GM12872 (cell line): ENCODE data around the gene TMEM164.

ENCODE experiments used
- TF ChIP-seq, protein P1 (sequence below): IDR thresholded peaks from 3 replicates; pipeline ENCODE4 v1.5.1; 2011; ENCODE audit warnings: low read depth, mild to moderate bottlenecking, low read length, moderate library complexity; ENCODE audit not compliant: insufficient read depth

The TMEM164 gene

DNA sequence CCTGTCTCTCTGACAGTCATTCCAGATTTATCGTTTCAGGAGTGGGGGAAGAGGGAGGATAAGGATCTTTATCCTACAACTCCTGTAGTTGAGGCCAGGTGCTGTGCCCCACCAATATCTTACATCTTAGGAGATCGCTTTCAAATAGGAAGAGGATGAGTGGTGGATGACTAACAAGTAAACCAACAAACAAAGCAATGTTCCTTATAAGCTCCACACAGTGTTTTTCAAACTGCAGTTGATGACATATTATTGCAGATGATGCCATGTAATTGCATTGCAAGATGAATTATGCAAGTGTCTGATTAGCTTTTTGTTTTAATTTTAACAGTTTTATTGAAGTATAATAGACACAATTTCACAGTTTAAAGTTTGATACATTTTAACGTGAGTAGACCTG, 35.8 kb upstream of the TMEM164 start:
- TF ChIP-seq, protein P1, sequence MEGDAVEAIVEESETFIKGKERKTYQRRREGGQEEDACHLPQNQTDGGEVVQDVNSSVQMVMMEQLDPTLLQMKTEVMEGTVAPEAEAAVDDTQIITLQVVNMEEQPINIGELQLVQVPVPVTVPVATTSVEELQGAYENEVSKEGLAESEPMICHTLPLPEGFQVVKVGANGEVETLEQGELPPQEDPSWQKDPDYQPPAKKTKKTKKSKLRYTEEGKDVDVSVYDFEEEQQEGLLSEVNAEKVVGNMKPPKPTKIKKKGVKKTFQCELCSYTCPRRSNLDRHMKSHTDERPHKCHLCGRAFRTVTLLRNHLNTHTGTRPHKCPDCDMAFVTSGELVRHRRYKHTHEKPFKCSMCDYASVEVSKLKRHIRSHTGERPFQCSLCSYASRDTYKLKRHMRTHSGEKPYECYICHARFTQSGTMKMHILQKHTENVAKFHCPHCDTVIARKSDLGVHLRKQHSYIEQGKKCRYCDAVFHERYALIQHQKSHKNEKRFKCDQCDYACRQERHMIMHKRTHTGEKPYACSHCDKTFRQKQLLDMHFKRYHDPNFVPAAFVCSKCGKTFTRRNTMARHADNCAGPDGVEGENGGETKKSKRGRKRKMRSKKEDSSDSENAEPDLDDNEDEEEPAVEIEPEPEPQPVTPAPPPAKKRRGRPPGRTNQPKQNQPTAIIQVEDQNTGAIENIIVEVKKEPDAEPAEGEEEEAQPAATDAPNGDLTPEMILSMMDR = no peak

DNA sequence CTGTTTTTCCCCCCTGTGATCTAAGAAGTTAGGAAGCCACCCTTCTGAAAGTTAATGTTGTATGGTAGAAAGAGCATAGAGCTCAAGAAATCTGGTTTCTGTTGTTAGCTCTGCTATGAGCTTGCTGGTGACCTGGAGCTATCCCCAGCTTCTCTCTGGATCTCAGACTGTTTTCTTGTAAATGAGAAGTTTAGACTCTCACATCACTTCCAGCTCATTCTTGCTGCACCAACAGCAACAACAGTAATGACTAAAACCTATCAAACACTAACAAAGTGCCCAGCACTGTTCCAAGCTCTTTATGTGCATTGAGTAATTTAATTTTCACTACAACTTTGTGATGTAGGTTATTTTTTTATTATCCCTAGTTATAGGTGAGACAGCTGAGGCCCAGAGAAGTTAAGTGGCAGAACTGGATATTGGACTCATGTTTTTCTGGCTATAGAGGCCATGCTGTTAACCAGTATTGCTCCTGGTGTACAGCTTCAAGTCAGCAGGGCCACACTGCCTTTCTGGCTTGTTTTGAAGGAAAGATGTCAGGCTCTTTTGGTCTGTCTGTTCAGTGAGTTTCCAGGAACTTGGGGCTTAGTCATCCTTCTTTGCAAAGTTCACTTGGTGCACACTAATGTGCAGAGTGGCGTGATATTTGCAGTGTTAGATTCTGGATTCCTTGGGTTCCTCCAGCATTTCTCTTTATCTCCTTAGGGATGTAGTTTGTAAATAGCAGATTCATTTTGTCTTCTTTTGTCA, 27.8 kb upstream of the TMEM164 start:
- TF ChIP-seq, protein P1 = no peak

GRCh38 chrX:109987884-109988283, 15.0 kb upstream of the TMEM164 start:
- TF ChIP-seq, protein P1 = no peak

- TF ChIP-seq, protein P1 = no peak
Observed at GRCh38 chrX:109990582-109991276, 12.2 kb upstream of the TMEM164 start.

GRCh38 chrX:109992203-109992602, 10.7 kb upstream of the TMEM164 start:
- TF ChIP-seq, protein P1 = no peak

DNA sequence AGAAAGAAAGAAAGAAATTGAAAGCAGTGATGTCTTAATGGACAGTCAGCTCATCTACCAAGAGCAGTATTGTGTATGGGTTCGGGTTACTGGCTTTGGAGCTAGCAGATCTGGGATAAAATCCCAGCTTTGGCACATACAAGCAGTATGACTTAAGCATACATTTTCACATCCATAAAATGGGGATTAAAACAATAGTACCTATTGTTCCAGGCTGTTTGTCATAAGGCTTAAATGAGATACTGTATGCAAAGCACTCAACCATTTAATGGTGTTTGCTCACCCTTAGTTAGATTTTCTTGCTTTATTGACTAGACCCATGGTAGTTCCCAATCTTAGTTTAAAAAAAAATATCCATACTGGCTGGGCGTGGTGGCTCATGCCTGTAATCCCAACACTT, 7.8 kb upstream of the TMEM164 start:
- TF ChIP-seq, protein P1 = no peak

- TF ChIP-seq, protein P1 = no peak
Observed at GRCh38 chrX:109997786-109998452, 5.0 kb upstream of the TMEM164 start.
